C4-2B (cell line): Measurements from ENCODE around the gene TECPR2.

Experiments used
- H3K27ac ChIP-seq: fragments of 450-650 bp; 2 replicates; pipeline ENCODE4 v1.5.1; 2017
- CTCF ChIP-seq: fragments of 450-650 bp; conservative IDR thresholded peaks from 2 replicates; pipeline ENCODE4 v1.5.1; 2017; ENCODE audit warnings: mild to moderate bottlenecking
- ZFX ChIP-seq: fragments of 450-650 bp; IDR thresholded peaks from 2 replicates; pipeline ENCODE4 v1.6.1; 2017

TECPR2 gene

GRCh38 chr14:102318781-102319276 lies 43.9 kb upstream of the TECPR2 start:
- TF ChIP-seq ZFX (no peak), CTCF (no peak)
- peak overlapping the region; percentile 76 for H3K27ac ChIP-seq

- TF ChIP-seq ZFX (no peak), CTCF (no peak)
- peak within 1 kb of the TSS; percentile 76 for H3K27ac ChIP-seq
These were observed 43.2 kb upstream of the TECPR2 start, which contains the start of gene ZNF839 for GRCh38 chr14:102319351-102320032. ZNF839 (plus strand) TSS chr14:102319746; CDS start chr14:102319766, 20 bp downstream.

GRCh38 chr14:102320033-102320660 lies 42.6 kb upstream of the TECPR2 start:
- H3K27ac ChIP-seq = peak overlapping the region; percentile 76
- TF ChIP-seq ZFX (peak; percentile 95), CTCF (no peak)

DNA sequence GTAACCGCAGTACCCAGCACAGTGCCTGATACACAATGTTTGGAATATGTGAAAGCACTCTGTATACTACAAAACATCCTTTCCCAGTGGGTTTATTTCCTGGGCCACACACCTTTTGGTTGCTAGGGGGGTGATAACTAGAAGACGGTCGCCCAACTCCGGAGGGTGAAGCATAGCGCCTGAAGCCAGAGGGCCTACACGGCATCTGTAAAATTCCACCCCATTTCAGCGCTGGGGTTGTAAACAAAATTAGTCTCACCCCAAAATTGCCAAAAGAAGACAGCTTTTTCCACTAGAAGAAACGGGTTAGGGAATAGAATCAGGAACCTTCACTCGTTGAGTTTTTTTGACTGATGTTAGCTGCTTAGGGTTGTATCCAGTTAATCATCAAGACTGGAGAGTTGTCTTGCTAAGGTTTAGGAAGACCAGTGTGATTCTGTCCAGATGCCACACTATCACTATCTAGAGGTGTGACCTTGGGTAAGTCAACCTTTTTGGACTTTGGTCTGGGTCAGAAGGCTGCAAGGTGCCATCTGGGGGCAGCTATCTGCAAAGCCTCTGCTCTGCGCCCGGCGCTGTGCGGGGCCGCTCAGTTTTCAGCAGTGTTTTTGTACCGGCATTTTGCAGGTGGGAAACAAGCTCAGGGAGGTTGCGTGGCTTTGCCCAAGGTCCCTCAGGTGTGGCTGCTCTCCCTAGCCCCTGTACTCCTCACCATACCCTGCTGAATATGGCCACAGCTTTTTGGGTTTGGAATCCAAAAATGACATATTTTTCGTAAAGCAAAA lies 41.9 kb upstream of the TECPR2 start:
- H3K27ac ChIP-seq = peak overlapping the region; percentile 76
- TF ChIP-seq CTCF (no peak), ZFX (no peak)

DNA sequence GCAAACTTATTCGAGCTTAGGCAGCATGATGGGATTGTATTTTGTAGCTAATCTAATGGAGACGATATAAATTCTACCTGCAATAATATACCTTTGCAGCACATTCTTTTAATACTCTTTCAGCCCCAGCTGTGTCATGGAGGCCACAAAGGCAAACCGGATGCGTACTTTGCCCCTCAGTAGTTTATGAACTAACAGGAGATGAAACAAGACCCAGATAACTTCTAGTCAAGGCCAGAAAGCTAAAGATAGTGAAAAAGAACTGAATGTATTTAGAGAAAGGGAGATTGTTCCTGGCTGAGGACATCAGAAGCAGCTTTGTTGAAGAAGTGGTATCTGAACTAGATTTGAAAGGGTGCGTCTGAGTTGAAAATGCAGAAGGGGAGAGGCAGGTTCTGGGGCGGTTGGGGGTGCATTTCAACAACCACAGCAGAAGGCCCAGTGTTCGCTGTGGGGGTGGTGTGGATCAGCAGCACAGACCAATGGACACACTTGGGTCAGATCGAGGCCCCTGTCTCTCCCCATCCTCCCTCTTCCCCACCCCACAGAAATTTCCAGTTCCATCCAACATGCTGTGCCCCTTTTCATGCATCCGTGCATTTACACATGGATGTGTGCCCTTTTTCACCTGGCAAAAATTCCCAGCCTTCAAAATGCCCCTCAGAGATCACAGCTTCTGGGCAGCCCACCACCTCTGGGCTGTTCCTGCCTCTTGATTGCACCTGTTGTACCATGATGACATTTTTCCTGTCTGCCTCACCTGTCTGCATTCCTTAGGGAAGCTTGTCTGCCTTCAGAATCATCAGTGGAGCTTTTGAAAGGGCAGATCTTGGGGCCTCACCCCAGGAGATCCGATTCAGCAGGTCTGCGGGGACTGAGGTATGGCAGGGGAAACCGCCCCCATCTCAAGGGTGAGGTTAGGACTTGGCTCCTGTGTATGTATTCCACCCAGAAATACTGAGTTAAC lies 41.0 kb upstream of the TECPR2 start:
- H3K27ac ChIP-seq = no peak overlapping the region
- TF ChIP-seq ZFX (no peak), CTCF (no peak)

GRCh38 chr14:102323102-102323501 lies 39.6 kb upstream of the TECPR2 start:
- TF ChIP-seq CTCF = peak; percentile 81
- TF ChIP-seq ZFX = no peak
- no peak overlapping the region for H3K27ac ChIP-seq
